Neuron (in vitro differentiated cells): Measurements from ENCODE around the gene SLAMF9.
A peak's percentile ranks its signal among the peaks of the same experiment; 100 is the strongest.

Experiments used
- H2AFZ ChIP-seq: one replicate; pipeline ENCODE4 v1.6.1; 2013; ENCODE audit warnings: low read depth, mild to moderate bottlenecking, inconsistent platforms, low read length, moderate library complexity
- H3K27me3 ChIP-seq: one replicate; pipeline ENCODE4 v1.6.1; 2013; ENCODE audit warnings: low read length; ENCODE audit not compliant: insufficient read depth
- H3K36me3 ChIP-seq: one replicate; pipeline ENCODE4 v1.6.1; 2013; ENCODE audit warnings: low read length; ENCODE audit not compliant: insufficient read depth
- H3K4me1 ChIP-seq: one replicate; pipeline ENCODE4 v1.6.1; 2013; ENCODE audit warnings: low read length; ENCODE audit not compliant: insufficient read depth
- H3K4me3 ChIP-seq: 2 replicates; pipeline ENCODE4 v1.5.1; 2013; ENCODE audit warnings: mild to moderate bottlenecking, low read length, moderate library complexity
- H3K9me3 ChIP-seq: one replicate; pipeline ENCODE4 v1.6.1; 2013; ENCODE audit warnings: low read length

Gene SLAMF9

GRCh38 chr1:159949981-159950381 is 4.1 kb downstream of the SLAMF9 start:
- no peak overlapping the region for H3K4me3 ChIP-seq
- no peak overlapping the region for H2AFZ ChIP-seq
- H3K36me3 ChIP-seq, result no peaks in the 10 kb centered on the region
- H3K27me3 ChIP-seq, result peaks cover 47% of the 10 kb centered on the region
- H3K4me1 ChIP-seq, result peaks cover under 1% of the 10 kb centered on the region
- H3K9me3 ChIP-seq, result no peaks in the 10 kb centered on the region

DNA sequence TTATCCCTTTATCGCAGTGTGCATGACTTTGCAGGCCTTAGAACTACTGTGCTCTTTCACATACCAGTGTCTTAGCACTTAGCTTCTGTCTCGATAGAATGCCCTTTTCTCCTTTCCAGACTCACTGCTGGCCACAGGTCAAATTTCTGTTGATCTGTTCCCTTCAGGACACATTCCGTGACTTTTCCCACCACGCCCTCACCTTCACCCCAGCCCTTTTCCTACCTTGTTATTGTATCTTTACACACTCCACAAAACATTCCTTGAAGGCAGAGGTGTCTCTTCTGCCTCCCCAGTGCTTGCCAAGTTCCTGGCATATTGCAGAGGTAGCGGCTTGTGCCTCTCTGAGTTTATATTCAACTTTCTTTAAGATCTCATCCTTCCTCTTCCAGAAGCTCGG is 4.9 kb downstream of the SLAMF9 start:
- no peak overlapping the region for H2AFZ ChIP-seq
- no peaks in the 10 kb centered on the region for H3K9me3 ChIP-seq
- peaks cover 8% of the 10 kb centered on the region for H3K4me1 ChIP-seq
- H3K36me3 ChIP-seq, result no peaks in the 10 kb centered on the region
- peaks cover 46% of the 10 kb centered on the region for H3K27me3 ChIP-seq
- H3K4me3 ChIP-seq, result no peak overlapping the region

DNA sequence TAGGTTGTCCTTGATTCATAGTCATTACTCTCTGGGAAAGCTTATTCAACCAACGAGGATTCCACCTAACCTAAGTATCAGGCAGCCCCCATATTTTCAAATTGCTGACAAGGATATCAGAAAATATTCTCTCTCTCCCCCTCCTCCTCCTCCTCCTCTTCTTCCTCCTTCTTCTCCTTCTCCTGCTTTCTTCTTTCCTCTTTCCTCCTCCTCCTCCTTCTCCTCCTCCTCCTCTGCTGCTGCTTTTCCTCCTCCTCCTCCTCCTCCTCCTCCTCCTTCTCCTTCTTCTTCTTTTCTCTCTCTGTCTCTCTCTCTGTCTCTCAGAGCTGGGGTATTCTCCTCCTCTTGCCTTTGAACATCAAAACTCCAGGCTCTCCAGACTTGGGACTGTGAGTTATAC is 6.1 kb downstream of the SLAMF9 start:
- no peaks in the 10 kb centered on the region for H3K36me3 ChIP-seq
- no peaks in the 10 kb centered on the region for H3K9me3 ChIP-seq
- peaks cover 17% of the 10 kb centered on the region for H3K4me1 ChIP-seq
- no peak overlapping the region for H2AFZ ChIP-seq
- peaks cover 42% of the 10 kb centered on the region for H3K27me3 ChIP-seq
- H3K4me3 ChIP-seq, result no peak overlapping the region

GRCh38 chr1:159946242-159947187 is 7.5 kb downstream of the SLAMF9 start:
- peak overlapping the region; percentile 74 for H3K4me3 ChIP-seq
- H3K27me3 ChIP-seq, result peaks cover 34% of the 10 kb centered on the region
- peaks cover 32% of the 10 kb centered on the region for H3K4me1 ChIP-seq
- no peaks in the 10 kb centered on the region for H3K36me3 ChIP-seq
- H3K9me3 ChIP-seq, result no peaks in the 10 kb centered on the region
- H2AFZ ChIP-seq, result peak overlapping the region; percentile 93

- Histone ChIP-seq H3K36me3 (no peaks in the 10 kb centered on the region), H3K9me3 (no peaks in the 10 kb centered on the region), H3K27me3 (peaks cover 29% of the 10 kb centered on the region), H2AFZ (peak within 1 kb of the TSS; percentile 93), H3K4me3 (peak within 1 kb of the TSS; percentile 74), H3K4me1 (peaks cover 40% of the 10 kb centered on the region)
Measured at GRCh38 chr1:159945483-159946241, 8.4 kb downstream of the SLAMF9 start, which contains the start of gene IGSF9. IGSF9 (minus strand) TSS chr1:159945613; CDS start chr1:159943454, 2,159 bp downstream.

DNA sequence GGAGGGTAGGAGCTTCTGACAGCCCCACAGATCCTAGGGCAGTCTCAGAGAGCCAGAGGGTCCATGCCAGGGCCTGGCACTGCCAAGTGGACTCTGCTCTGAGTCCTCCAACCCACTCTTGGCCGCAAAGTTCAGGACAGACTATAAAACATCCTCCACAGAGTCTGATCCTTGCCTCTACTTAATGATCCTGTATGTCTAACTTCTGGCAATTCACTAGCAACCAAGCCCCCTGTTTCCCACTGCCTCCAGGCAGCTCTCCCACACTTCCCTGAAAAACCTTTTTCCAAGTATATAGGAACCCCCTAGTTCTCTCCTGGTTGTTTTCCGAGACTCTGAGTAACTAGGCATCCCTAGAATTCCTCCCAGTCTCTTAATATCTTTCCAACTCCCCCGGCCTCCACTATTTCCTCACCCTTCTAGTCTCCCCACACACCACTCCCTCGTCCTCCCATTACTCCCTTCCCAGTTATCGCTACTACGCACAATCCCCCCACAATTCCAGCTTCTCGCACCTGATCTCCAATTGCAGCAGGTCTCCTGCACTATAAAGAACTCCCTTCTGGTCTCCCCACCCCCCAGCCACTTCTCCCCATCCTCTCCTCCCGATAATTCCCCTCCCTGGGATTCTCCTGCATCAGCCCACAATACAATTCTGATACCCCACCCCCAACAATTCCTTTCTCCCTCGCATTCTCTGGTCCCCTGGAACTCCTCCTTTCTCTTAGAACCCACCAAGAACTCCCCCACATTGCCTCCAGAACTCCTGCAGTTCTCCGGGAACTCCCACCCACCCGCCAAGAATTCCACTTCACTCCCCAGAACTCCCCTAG is 9.2 kb downstream of the SLAMF9 start:
- Histone ChIP-seq H3K27me3 (peaks cover 22% of the 10 kb centered on the region), H3K4me1 (peaks cover 46% of the 10 kb centered on the region), H2AFZ (peak overlapping the region; percentile 93), H3K4me3 (peak overlapping the region; percentile 74), H3K36me3 (no peaks in the 10 kb centered on the region), H3K9me3 (no peaks in the 10 kb centered on the region)

GRCh38 chr1:159943908-159944622 is 10.0 kb downstream of the SLAMF9 start:
- Histone ChIP-seq H3K9me3 (no peaks in the 10 kb centered on the region), H3K4me3 (peak overlapping the region; percentile 74), H2AFZ (no peak overlapping the region), H3K4me1 (peaks cover 46% of the 10 kb centered on the region), H3K27me3 (peaks cover 16% of the 10 kb centered on the region), H3K36me3 (no peaks in the 10 kb centered on the region)

- H3K27me3 ChIP-seq, result peaks cover 8% of the 10 kb centered on the region
- H2AFZ ChIP-seq, result no peak overlapping the region
Measured at GRCh38 chr1:159943278-159943640, 10.8 kb downstream of the SLAMF9 start.

DNA sequence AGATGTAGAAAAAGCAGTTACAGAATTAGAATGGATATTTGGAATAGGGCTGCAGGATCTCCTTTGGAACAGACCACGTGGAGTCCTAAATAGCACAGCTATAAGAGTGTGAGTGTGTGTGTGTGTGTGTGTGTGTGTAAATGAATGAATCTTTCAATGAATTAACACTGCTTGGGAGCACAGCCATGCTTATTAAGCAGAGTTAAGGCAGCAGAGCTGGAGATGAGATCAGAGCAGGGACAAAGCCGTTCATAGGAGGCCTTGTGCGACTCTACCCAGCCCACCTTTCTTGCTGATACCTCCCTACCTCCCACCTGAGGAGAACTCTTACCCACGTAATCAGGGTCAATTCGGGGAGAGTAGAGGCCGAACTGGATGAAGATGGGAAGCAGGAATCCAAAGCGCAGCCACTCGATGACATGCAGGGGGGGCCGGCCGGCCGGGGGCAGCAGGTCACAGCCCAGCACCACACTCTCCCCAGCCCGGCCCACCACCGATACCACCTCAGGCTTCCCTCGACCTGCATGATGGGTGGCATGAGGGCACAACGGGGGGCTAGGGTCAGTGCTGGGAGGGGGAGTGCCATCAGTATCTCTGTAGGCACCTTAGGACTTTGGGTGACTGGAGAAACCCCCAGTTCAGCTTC is 11.3 kb downstream of the SLAMF9 start:
- no peak overlapping the region for H3K4me3 ChIP-seq
- H3K4me1 ChIP-seq, result peaks cover 46% of the 10 kb centered on the region
- no peaks in the 10 kb centered on the region for H3K36me3 ChIP-seq
- no peak overlapping the region for H2AFZ ChIP-seq
- no peaks in the 10 kb centered on the region for H3K9me3 ChIP-seq
- H3K27me3 ChIP-seq, result peaks cover 6% of the 10 kb centered on the region

More at GRCh38 chr1:159943278-159943640, 10.8 kb downstream of the SLAMF9 start:
- Histone ChIP-seq H3K4me3 (no peak overlapping the region), H3K36me3 (no peaks in the 10 kb centered on the region), H3K4me1 (peaks cover 46% of the 10 kb centered on the region), H3K9me3 (no peaks in the 10 kb centered on the region)

- peaks cover 51% of the 10 kb centered on the region for H3K4me1 ChIP-seq
- no peaks in the 10 kb centered on the region for H3K9me3 ChIP-seq
- H2AFZ ChIP-seq, result peak overlapping the region; percentile 0
- no peaks in the 10 kb centered on the region for H3K36me3 ChIP-seq
- H3K27me3 ChIP-seq, result peaks cover 5% of the 10 kb centered on the region
- H3K4me3 ChIP-seq, result peak overlapping the region; percentile 12
Measured at GRCh38 chr1:159941591-159942560, 12.2 kb downstream of the SLAMF9 start.

DNA sequence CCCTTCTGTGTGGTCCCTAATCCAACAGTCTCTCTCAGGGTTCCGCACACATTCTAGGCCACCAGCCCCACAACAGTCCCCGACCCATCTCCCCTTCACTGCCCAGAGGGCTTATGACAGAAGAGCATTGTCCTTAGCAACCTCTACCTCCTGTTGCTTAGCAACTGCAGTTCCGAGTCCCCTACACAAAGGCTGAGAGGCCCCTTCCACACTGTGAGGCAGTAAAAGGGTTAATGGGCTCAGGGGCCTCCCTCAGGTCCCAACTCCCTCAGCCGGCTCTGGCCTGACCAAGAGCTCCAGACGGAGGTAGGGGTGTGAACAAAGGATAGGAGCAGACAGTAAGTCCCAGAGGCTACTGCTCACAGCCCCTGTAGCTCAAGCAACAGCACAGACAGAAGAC is 12.9 kb downstream of the SLAMF9 start:
- Histone ChIP-seq H2AFZ (peak overlapping the region; percentile 0), H3K9me3 (no peaks in the 10 kb centered on the region), H3K4me1 (peaks cover 56% of the 10 kb centered on the region), H3K27me3 (no peaks in the 10 kb centered on the region), H3K4me3 (peak overlapping the region; percentile 12), H3K36me3 (no peaks in the 10 kb centered on the region)
